Endodermal cell (in vitro differentiated cells): ENCODE data around the gene ZMYND8. TPM values are rescaled to one million over a fixed set of nuclear protein-coding genes. Genes with fewer than 3 reads are reported as not detected.
A peak's percentile ranks its signal among the peaks of the same experiment; 100 is the strongest.

Source experiments
- DNase-seq: peaks from one replicate; pipeline ENCODE4 v3.0.0-alpha.2; 2017
- H3K27ac ChIP-seq: 2 replicates; pipeline ENCODE4 v1.5.1; 2013; ENCODE audit warnings: mild to moderate bottlenecking, low read depth, low read length, moderate library complexity
- H3K27me3 ChIP-seq: 2 replicates; pipeline ENCODE4 v1.6.1; 2013; ENCODE audit warnings: mild to moderate bottlenecking, low read length, moderate library complexity; ENCODE audit not compliant: insufficient read depth, control insufficient read depth, poor library complexity, severe bottlenecking
- H3K36me3 ChIP-seq: 2 replicates; pipeline ENCODE4 v1.7.0; 2013; ENCODE audit warnings: mild to moderate bottlenecking, low read length, moderate library complexity; ENCODE audit not compliant: control insufficient read depth, insufficient read depth
- H3K4me1 ChIP-seq: one replicate; pipeline ENCODE4 v1.7.0; 2013; ENCODE audit warnings: low read length; ENCODE audit not compliant: control insufficient read depth, insufficient read depth
- H3K4me3 ChIP-seq: 2 replicates; pipeline ENCODE4 v1.5.1; 2013; ENCODE audit warnings: mild to moderate bottlenecking, low read length, moderate library complexity
- H3K9ac ChIP-seq: 2 replicates; pipeline ENCODE4 v1.6.1; 2013; ENCODE audit warnings: mild to moderate bottlenecking, low read length, moderate library complexity; ENCODE audit not compliant: poor library complexity, severe bottlenecking; ENCODE audit errors: extremely low read depth
- H3K9me3 ChIP-seq: 2 replicates; pipeline ENCODE4 v1.6.1; 2013; ENCODE audit warnings: mild to moderate bottlenecking, low read length, moderate library complexity; ENCODE audit not compliant: control insufficient read depth
- H3K27ac Mint-ChIP-seq: 2 replicates; pipeline ENCODE4 v1.8.0; 2020; ENCODE audit warnings: mixed read lengths
- H3K27me3 Mint-ChIP-seq: 2 replicates; pipeline ENCODE4 v1.8.0; 2021; ENCODE audit warnings: mild to moderate bottlenecking, mixed read lengths; ENCODE audit not compliant: insufficient read depth
- H3K36me3 Mint-ChIP-seq: 2 replicates; pipeline ENCODE4 v1.8.0; 2020; ENCODE audit warnings: low read depth, mixed read lengths
- H3K4me1 Mint-ChIP-seq: 2 replicates; pipeline ENCODE4 v1.8.0; 2020; ENCODE audit warnings: mixed read lengths
- H3K4me3 Mint-ChIP-seq: 2 replicates; pipeline ENCODE4 v1.8.0; 2020; ENCODE audit warnings: mild to moderate bottlenecking, moderate library complexity, mixed read lengths
- H3K9me3 Mint-ChIP-seq: 2 replicates; pipeline ENCODE4 v1.8.0; 2020; ENCODE audit warnings: mild to moderate bottlenecking, mixed read lengths
- CTCF ChIP-seq: fragments of 200-600 bp; sonication (generic); conservative IDR thresholded peaks from 2 replicates; pipeline ENCODE4 v1.5.0; 2021; ENCODE audit warnings: antibody characterized with exemption, mild to moderate bottlenecking
- WGBS, 2 experiments: methylation state at CpG; one replicate each; pipeline versions ENCODE4 v1.1.5 to v1.1.7; 2013; ENCODE audit warnings: missing lambda C conversion rate in 2 of 2, mixed read lengths in 1 of 2; ENCODE audit not compliant: insufficient coverage in 1 of 2, insufficient read length in 1 of 2; 5-methylcytosine and 5-hydroxymethylcytosine counted together
- total RNA-seq, 2 donors: library from RNA; stranded (reverse); fragmentation: NEBNext Ultra II Directional in 1 of 2; extraction: Animal tissue kit (Norgen Biotek cat#: 25700) in 1 of 2; gene quantifications; 2 replicates in 1 of 2; 3 replicates in 1 of 2; pipeline ENCODE4 v1.2.1, GENCODE V29; 2021

The ZMYND8 gene
- total RNA-seq, 2 donors from 2014 or later = 85.0 to 99.9 TPM

DNA sequence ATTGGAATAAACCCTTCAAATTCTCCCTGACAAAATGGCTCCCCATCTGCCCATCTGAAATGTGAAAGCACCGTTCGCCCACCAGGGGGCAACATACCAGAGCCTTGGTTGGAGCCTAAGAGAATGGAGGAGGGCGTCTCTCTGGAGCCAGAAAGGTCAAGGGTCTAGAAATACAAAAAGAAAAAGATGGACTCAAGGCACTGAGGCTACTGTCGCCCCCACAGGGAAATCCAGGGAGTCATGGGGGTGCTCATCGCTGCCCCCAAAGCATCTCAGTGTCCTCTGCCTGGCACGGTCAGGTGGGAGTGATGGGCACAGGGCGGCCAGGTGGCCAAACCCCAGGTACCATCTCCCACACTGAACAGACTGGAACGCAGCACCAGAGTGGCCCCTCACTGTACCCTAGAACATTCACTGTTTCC is 136.3 kb downstream of the ZMYND8 start:
- 85 to 92% methylated on average over 2 to 8 of the region's 8 CpGs for WGBS, 2 experiments
- H3K4me1 ChIP-seq = no peaks in the 10 kb centered on the region
- Mint-ChIP-seq H3K36me3 (peaks cover 82% of the 10 kb centered on the region), H3K27me3 (no peaks in the 10 kb centered on the region), H3K4me1 (peaks cover 1% of the 10 kb centered on the region), H3K4me3 (no peak overlapping the region), H3K9me3 (no peaks in the 10 kb centered on the region), H3K27ac (peak overlapping the region; percentile 50)
- no peak overlapping the region for H3K9ac ChIP-seq
- peaks cover 86% of the 10 kb centered on the region for H3K36me3 ChIP-seq
- H3K27ac ChIP-seq = no peak overlapping the region
- DNase-seq = peak; percentile 87
- no peaks in the 10 kb centered on the region for H3K27me3 ChIP-seq
- H3K4me3 ChIP-seq = no peak overlapping the region
- peak; percentile 88 for TF ChIP-seq CTCF
- no peaks in the 10 kb centered on the region for H3K9me3 ChIP-seq

- no peak overlapping the region for H3K4me3 ChIP-seq
- 92 to 96% methylated on average over 9 to 12 of the region's 12 CpGs for WGBS, 2 experiments
- Mint-ChIP-seq H3K9me3 (no peaks in the 10 kb centered on the region), H3K4me3 (no peak overlapping the region), H3K27me3 (no peaks in the 10 kb centered on the region), H3K36me3 (peaks cover 62% of the 10 kb centered on the region), H3K27ac (peak overlapping the region; percentile 9), H3K4me1 (peaks cover 1% of the 10 kb centered on the region)
- no peak for DNase-seq
- H3K9ac ChIP-seq = no peak overlapping the region
- no peaks in the 10 kb centered on the region for H3K9me3 ChIP-seq
- no peak for TF ChIP-seq CTCF
- peaks cover 87% of the 10 kb centered on the region for H3K36me3 ChIP-seq
- no peaks in the 10 kb centered on the region for H3K27me3 ChIP-seq
- H3K4me1 ChIP-seq = no peaks in the 10 kb centered on the region
- H3K27ac ChIP-seq = no peak overlapping the region
These were observed 138.7 kb downstream of the ZMYND8 start for GRCh38 chr20:47217482-47218446.

DNA sequence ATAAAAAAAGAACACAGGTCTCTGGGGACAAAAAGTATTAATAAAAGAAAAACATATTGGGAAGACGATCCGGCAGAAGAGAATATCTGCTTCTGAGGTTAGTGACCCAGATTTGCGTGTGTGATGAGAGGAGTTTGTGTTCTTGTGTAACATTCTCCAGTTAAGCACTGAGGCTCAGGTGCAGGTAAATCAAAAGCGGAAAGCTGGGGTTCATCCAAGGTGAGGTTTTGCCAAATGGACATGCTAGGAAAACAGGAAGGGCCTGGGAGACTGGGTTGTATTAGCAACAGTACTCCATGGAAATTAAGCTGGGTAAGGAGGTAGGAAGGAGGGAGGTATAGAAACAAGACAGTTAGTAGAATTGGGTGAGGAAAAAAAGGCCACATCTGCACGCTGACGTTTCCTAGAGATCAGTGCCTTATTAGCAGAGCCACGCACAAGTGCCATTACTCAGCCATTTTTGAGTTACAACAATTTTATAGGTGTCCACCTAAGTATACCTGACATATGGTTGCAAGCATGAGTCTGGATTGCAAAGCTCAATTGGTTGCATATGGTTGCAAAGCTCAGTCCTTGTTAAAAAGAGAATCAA is 139.6 kb downstream of the ZMYND8 start:
- no peak overlapping the region for H3K27ac Mint-ChIP-seq
- Histone ChIP-seq H3K27ac (no peak overlapping the region), H3K9me3 (no peaks in the 10 kb centered on the region), H3K9ac (no peak overlapping the region), H3K36me3 (peaks cover 87% of the 10 kb centered on the region), H3K4me3 (no peak overlapping the region), H3K4me1 (no peaks in the 10 kb centered on the region), H3K27me3 (no peaks in the 10 kb centered on the region)
- peaks cover 53% of the 10 kb centered on the region for H3K36me3 Mint-ChIP-seq
- no peaks in the 10 kb centered on the region for H3K27me3 Mint-ChIP-seq
- no peak for DNase-seq
- no peaks in the 10 kb centered on the region for H3K9me3 Mint-ChIP-seq
- no peak for TF ChIP-seq CTCF
- WGBS, 2 experiments = 96 to 97% methylated on average over 4 to 7 of the region's 7 CpGs
- H3K4me1 Mint-ChIP-seq = peaks cover 1% of the 10 kb centered on the region
- H3K4me3 Mint-ChIP-seq = no peak overlapping the region
